ENCODE data around the gene DOK6. TPM values are rescaled to one million over a fixed set of nuclear protein-coding genes. Genes with fewer than 3 reads are reported as not detected.

DOK6 gene
- total and polyA plus RNA-seq, 8 donors, result 0.15 to 1.3 (median 0.33) TPM

GRCh38 chr18:69689121-69689759, 288.6 kb downstream of the DOK6 start:
- TF ChIP-seq CTCF (IDR thresholded peaks at IDR 0.05), result no peak
- H3K9me3 ChIP-seq, result no peaks in the 10 kb centered on the region
- H3K4me1 ChIP-seq, result no peaks in the 10 kb centered on the region
- intact Hi-C loops (cut with DNase I), result no loop called here
- H3K4me3 ChIP-seq, result no peak overlapping the region
- WGBS, 2 donors, result 81 to 85% methylated on average over 2 of the region's 2 CpGs
- DNase-seq (no peak), ATAC-seq (no peak), FAIRE-seq (peak; percentile 56)
- no peaks in the 10 kb centered on the region for H3K36me3 ChIP-seq
- no peaks in the 10 kb centered on the region for H3K27me3 ChIP-seq
- H3K27ac ChIP-seq, result no peak overlapping the region

GRCh38 chr18:69691008-69691760, 290.5 kb downstream of the DOK6 start:
- ATAC-seq (no peak), FAIRE-seq (no peak), DNase-seq (no peak)
- intact Hi-C loops (cut with DNase I), result no loop called here
- H3K4me1 ChIP-seq, result no peaks in the 10 kb centered on the region
- H3K36me3 ChIP-seq, result no peaks in the 10 kb centered on the region
- no peak for TF ChIP-seq CTCF (IDR thresholded peaks at IDR 0.05)
- H3K9me3 ChIP-seq, result no peaks in the 10 kb centered on the region
- no peak overlapping the region for H3K27ac ChIP-seq
- WGBS, 2 donors, result 98% methylated on average over 5 of the region's 5 CpGs
- H3K4me3 ChIP-seq, result no peak overlapping the region
- no peaks in the 10 kb centered on the region for H3K27me3 ChIP-seq

- Histone ChIP-seq H3K27me3 (no peaks in the 10 kb centered on the region), H3K36me3 (no peaks in the 10 kb centered on the region), H3K4me3 (no peak overlapping the region), H3K9me3 (no peaks in the 10 kb centered on the region), H3K27ac (no peak overlapping the region), H3K4me1 (no peaks in the 10 kb centered on the region)
- DNase-seq (no peak), ATAC-seq (no peak), FAIRE-seq (no peak)
- intact Hi-C loops (cut with DNase I), result no loop called here
- no peak for TF ChIP-seq CTCF (IDR thresholded peaks at IDR 0.05)
Measured at GRCh38 chr18:69697069-69697468, 296.4 kb downstream of the DOK6 start.

GRCh38 chr18:69697689-69698088, 297.0 kb downstream of the DOK6 start:
- DNase-seq (no peak), FAIRE-seq (no peak), ATAC-seq (no peak)
- Histone ChIP-seq H3K4me3 (no peak overlapping the region), H3K27ac (no peak overlapping the region), H3K4me1 (no peaks in the 10 kb centered on the region), H3K27me3 (no peaks in the 10 kb centered on the region), H3K36me3 (no peaks in the 10 kb centered on the region), H3K9me3 (no peaks in the 10 kb centered on the region)
- TF ChIP-seq CTCF (IDR thresholded peaks at IDR 0.05), result no peak
- intact Hi-C loops (cut with DNase I), result no loop called here
- WGBS, 2 donors, result 88 to 93% methylated on average over 3 of the region's 3 CpGs

- ATAC-seq, result no peak
- DNase-seq, result no peak
- Histone ChIP-seq H3K4me1 (no peaks in the 10 kb centered on the region), H3K36me3 (no peaks in the 10 kb centered on the region), H3K27me3 (no peaks in the 10 kb centered on the region), H3K4me3 (no peak overlapping the region), H3K9me3 (no peaks in the 10 kb centered on the region), H3K27ac (no peak overlapping the region)
- FAIRE-seq, result no peak
- WGBS, 2 donors, result 72 to 82% methylated on average over 2 of the region's 2 CpGs
- intact Hi-C loops (cut with DNase I), result no loop called here
- no peak for TF ChIP-seq CTCF (IDR thresholded peaks at IDR 0.05)
Measured at GRCh38 chr18:69701305-69701704, 300.6 kb downstream of the DOK6 start.
